Thyroid gland (tissue), 4 donors: ENCODE results near the gene CSNK2A1.

Source experiments
- POLR2A ChIP-seq, 2 donors: fragments of 450-650 bp; IDR thresholded peaks; one replicate each; pipeline ENCODE4 v1.6.1; 2017; ENCODE audit warnings: antibody characterized with exemption in 2 of 2, mild to moderate bottlenecking in 2 of 2, moderate library complexity in 1 of 2
- TF ChIP-seq, protein P1 (sequence below), 6 experiments: fragments of 200-600 bp in 3 of 6; fragments of 450-650 bp in 3 of 6; sonication (generic) in 3 of 6; IDR thresholded peaks; one replicate each; pipeline ENCODE4 v1.5.1; 2016 to 2019; ENCODE audit warnings: antibody characterized with exemption in 6 of 6, mild to moderate bottlenecking in 2 of 6, inconsistent platforms in 1 of 6, moderate library complexity in 1 of 6

DNA sequence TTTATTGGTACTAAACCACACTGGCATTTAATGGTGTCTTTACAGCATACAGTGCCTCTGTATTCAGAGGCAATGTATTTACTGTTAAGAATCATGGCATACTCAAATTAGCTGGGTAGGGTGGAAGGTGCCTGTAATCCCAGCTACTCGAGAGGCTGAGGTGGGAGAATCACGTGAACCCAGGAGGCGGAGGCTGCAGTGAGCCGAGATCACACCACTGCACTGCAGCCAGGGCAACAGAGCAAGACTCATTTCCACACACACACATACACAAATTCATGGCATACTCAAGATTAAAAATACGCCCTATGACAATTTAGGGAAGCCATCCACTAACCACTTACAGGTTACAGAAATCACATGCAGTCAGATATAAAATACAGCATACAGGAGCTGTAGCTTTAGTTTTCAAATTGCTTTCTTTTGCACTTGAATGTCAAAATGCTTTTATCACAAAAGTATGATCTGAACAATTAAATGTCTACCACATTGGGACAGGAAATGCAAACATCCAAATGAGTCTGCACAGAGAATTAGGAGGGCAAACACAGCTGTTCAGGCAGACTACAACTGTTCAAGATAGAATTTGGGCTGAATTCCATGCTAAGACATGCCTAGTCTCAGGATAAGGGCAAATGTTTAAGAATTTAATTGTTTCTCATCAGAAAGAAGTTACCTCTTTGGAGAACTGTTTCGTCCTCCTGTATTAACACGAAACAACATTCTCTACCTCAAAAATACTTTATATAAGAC is 36.4 kb downstream of the CSNK2A1 start:
- TF ChIP-seq, protein P1, sequence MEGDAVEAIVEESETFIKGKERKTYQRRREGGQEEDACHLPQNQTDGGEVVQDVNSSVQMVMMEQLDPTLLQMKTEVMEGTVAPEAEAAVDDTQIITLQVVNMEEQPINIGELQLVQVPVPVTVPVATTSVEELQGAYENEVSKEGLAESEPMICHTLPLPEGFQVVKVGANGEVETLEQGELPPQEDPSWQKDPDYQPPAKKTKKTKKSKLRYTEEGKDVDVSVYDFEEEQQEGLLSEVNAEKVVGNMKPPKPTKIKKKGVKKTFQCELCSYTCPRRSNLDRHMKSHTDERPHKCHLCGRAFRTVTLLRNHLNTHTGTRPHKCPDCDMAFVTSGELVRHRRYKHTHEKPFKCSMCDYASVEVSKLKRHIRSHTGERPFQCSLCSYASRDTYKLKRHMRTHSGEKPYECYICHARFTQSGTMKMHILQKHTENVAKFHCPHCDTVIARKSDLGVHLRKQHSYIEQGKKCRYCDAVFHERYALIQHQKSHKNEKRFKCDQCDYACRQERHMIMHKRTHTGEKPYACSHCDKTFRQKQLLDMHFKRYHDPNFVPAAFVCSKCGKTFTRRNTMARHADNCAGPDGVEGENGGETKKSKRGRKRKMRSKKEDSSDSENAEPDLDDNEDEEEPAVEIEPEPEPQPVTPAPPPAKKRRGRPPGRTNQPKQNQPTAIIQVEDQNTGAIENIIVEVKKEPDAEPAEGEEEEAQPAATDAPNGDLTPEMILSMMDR (IDR thresholded peaks at IDR 0.05), result no peak
- no peak for TF ChIP-seq POLR2A (IDR thresholded peaks at IDR 0.05)
